Hepatocyte (in vitro differentiated cells): ENCODE measurements around the gene FIBP. TPM values are rescaled to one million over a fixed set of nuclear protein-coding genes. Genes with fewer than 3 reads are reported as not detected.

Experiments
- DNase-seq: peaks from one replicate; pipeline ENCODE4 v3.0.0-alpha.2; 2016; ENCODE audit warnings: low spot score
- H2AFZ ChIP-seq: fragments of 200-600 bp; sonication (generic); 2 replicates; pipeline ENCODE4 v1.6.0; 2016; ENCODE audit warnings: antibody characterized with exemption, mild to moderate bottlenecking
- H3K27ac ChIP-seq: fragments of 200-600 bp; sonication (generic); 2 replicates; pipeline ENCODE4 v1.5.1; 2016; ENCODE audit warnings: mild to moderate bottlenecking
- H3K27me3 ChIP-seq: fragments of 200-600 bp; sonication (generic); 2 replicates; pipeline ENCODE4 v1.6.1; 2016
- H3K36me3 ChIP-seq: fragments of 200-600 bp; sonication (generic); replicated peaks from 2 replicates; pipeline ENCODE4 v1.5.1; 2016; ENCODE audit warnings: low read depth; ENCODE audit not compliant: insufficient read depth
- H3K4me1 ChIP-seq: fragments of 200-600 bp; sonication (generic); 2 replicates; pipeline ENCODE4 v1.5.1; 2016; ENCODE audit warnings: mild to moderate bottlenecking, moderate library complexity; ENCODE audit not compliant: insufficient read depth
- H3K4me2 ChIP-seq: fragments of 200-600 bp; sonication (generic); 2 replicates; pipeline ENCODE4 v1.6.0; 2016
- H3K4me3 ChIP-seq: fragments of 200-600 bp; sonication (generic); 2 replicates; pipeline ENCODE4 v1.5.1; 2016; ENCODE audit warnings: mild to moderate bottlenecking
- H3K79me2 ChIP-seq: fragments of 200-600 bp; sonication (generic); 2 replicates; pipeline ENCODE4 v1.6.0; 2017; ENCODE audit warnings: mild to moderate bottlenecking
- H3K9me2 ChIP-seq: fragments of 200-600 bp; sonication (generic); replicated peaks from 2 replicates; pipeline ENCODE4 v1.6.0; 2017; ENCODE audit warnings: mild to moderate bottlenecking; ENCODE audit not compliant: insufficient read depth
- H3K9me3 ChIP-seq: fragments of 200-600 bp; sonication (generic); 2 replicates; pipeline ENCODE4 v1.5.1; 2016; ENCODE audit warnings: low read depth, mild to moderate bottlenecking
- H4K20me1 ChIP-seq: fragments of 200-600 bp; sonication (generic); 2 replicates; pipeline ENCODE4 v1.6.0; 2016; ENCODE audit warnings: mild to moderate bottlenecking; ENCODE audit not compliant: insufficient read depth, poor library complexity, severe bottlenecking
- EZH2 ChIP-seq: fragments of 200-600 bp; sonication (generic); IDR thresholded peaks from 2 replicates; pipeline ENCODE4 v1.6.1; 2016; ENCODE audit warnings: antibody characterized with exemption, mild to moderate bottlenecking, borderline replicate concordance
- EZH2phosphoT487 ChIP-seq: fragments of 200-600 bp; sonication (generic); IDR thresholded peaks from one replicate; pipeline ENCODE4 v1.6.1; 2018; ENCODE audit warnings: antibody characterized with exemption, mild to moderate bottlenecking, low read depth, moderate library complexity; ENCODE audit not compliant: unreplicated experiment, severe bottlenecking
- WGBS: methylation state at CpG from one replicate; pipeline ENCODE4 v1.1.6; 2016; ENCODE audit warnings: low lambda C conversion rate; ENCODE audit errors: missing lambda C conversion rate; 5-methylcytosine and 5-hydroxymethylcytosine counted together
- polyA plus RNA-seq: library from polyadenylated mRNA; unstranded; fragments of >200 nt; fragmentation: Nextera tagmentation; extraction: Ambion mirVana; gene quantifications from 2 replicates; pipeline ENCODE4 v1.2.1, GENCODE V29; 2016
- total RNA-seq: library from RNA; depleted of rRNA; stranded (reverse); fragments of >200 nt; gene quantifications from 2 replicates; pipeline ENCODE4 v1.2.3, GENCODE V29; 2014
- TF ChIP-seq, protein P1 (sequence below): fragments of 200-600 bp; sonication (generic); IDR thresholded peaks from 2 replicates; pipeline ENCODE4 v1.5.1; 2016; ENCODE audit warnings: antibody characterized with exemption, mild to moderate bottlenecking; ENCODE audit not compliant: poor library complexity

The FIBP gene
- total and polyA plus RNA-seq, 2 experiments from 2014 or later, result 74.9 to 93.6 TPM

DNA sequence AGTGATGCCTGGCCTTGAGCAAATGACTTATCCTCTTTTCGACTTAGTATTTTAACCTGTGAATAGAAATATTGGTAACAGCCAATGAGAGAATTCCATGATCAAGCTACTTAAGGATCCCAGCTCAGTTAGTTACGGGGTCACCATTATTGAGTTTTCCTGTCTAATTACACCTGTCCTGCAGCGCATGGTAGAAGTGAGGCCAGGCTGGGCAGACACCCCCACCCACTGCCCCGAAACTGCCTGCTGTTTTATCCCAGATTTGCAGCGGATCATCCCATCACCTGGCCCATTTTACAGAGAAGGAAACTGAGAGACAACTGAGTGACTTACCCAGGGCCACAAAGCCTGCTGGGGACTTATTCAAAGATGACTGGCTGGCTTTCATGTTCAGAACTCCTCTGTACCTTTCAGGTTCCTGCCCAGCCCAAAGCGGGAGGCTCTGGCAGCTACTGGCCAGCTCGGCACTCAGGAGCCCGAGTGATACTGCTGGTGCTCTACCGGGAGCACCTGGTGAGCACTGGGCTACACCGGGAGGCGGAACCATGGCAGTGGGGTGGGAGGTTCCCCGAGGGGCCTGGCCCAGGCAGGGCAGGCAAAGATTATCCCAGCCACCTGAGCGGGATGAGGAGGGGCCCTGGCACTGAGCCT, 26.6 kb downstream of the FIBP start:
- Histone ChIP-seq H3K9me2 (no peaks in the 10 kb centered on the region), H3K27me3 (no peaks in the 10 kb centered on the region), H3K4me2 (peak overlapping the region; percentile 90), H2AFZ (no peak overlapping the region), H3K79me2 (peaks cover 31% of the 10 kb centered on the region), H4K20me1 (peaks cover 9% of the 10 kb centered on the region), H3K4me1 (peaks cover 9% of the 10 kb centered on the region), H3K4me3 (peak overlapping the region; percentile 96), H3K9me3 (no peaks in the 10 kb centered on the region), H3K36me3 (no peaks in the 10 kb centered on the region), H3K27ac (peak overlapping the region; percentile 97)
- TF ChIP-seq, protein P1, sequence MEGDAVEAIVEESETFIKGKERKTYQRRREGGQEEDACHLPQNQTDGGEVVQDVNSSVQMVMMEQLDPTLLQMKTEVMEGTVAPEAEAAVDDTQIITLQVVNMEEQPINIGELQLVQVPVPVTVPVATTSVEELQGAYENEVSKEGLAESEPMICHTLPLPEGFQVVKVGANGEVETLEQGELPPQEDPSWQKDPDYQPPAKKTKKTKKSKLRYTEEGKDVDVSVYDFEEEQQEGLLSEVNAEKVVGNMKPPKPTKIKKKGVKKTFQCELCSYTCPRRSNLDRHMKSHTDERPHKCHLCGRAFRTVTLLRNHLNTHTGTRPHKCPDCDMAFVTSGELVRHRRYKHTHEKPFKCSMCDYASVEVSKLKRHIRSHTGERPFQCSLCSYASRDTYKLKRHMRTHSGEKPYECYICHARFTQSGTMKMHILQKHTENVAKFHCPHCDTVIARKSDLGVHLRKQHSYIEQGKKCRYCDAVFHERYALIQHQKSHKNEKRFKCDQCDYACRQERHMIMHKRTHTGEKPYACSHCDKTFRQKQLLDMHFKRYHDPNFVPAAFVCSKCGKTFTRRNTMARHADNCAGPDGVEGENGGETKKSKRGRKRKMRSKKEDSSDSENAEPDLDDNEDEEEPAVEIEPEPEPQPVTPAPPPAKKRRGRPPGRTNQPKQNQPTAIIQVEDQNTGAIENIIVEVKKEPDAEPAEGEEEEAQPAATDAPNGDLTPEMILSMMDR, result no peak
- TF ChIP-seq EZH2phosphoT487 (no peak), EZH2 (no peak)
- 91% methylated on average over 13 of the region's 13 CpGs for WGBS
- DNase-seq, result no peak

DNA sequence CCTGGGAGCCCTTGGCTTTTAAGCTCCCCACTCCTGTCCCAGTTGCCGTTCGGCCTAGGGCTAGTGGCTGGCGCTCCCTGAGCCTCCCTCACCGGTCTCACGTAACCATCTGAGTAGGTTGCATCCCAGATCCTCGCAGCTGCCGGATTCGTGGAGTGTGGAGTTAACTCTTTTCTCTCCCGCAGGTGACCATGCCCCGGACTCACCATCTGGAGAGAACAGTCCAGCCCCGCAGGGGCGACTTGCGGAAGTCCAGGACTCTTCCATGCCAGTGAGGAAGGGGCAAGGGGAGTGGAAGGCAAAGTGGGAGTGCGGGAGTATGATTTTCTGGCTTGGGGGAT, 27.1 kb downstream of the FIBP start:
- WGBS, result 9% methylated on average over 14 of the region's 14 CpGs
- H2AFZ ChIP-seq, result peak overlapping the region; percentile 2
- TF ChIP-seq EZH2, result no peak
- no peak for TF ChIP-seq EZH2phosphoT487
- TF ChIP-seq, protein P1, result no peak

DNA sequence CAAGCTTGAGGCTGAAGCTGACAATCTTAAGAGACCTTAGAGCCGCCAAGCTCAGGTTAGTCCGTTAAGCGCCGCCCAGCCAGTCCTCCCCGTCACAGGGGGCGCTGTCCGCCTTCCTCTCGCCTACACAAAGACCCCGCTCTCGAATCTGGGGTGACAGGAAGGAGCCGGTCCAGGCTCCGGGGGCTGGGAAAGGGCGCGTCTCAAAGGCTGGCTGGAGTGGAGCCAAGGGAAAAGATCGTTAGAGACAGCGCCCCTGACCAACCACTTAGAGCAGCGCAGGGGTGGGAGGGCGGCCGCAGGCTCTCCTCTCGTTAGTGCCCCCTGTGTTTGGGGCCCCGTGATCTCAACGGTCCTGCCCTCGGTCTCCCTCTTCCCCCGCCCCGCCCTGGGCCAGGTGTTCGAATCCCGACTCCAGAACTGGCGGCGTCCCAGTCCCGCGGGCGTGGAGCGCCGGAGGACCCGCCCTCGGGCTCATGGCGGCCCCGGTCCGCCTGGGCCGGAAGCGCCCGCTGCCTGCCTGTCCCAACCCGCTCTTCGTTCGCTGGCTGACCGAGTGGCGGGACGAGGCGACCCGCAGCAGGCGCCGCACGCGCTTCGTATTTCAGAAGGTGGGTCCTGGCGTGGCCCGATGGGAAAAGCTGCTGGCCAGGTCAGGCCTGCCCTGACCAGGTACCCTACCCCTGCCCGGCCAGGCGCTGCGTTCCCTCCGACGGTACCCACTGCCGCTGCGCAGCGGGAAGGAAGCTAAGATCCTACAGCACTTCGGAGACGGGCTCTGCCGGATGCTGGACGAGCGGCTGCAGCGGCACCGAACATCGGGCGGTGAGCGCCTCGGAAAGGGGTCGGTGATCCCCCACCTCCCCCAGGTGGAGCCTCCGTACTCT, 27.8 kb downstream of the FIBP start, which contains the start of gene MUS81:
MUS81 (plus strand) TSS at position 156 of the 887 bp plus-strand sequence; CDS start at position 477, 321 bp downstream.
- no peaks in the 10 kb centered on the region for H3K27me3 ChIP-seq
- H3K4me3 ChIP-seq, result peak within 1 kb of the TSS; percentile 96
- peak within 1 kb of the TSS; percentile 97 for H3K27ac ChIP-seq
- peak; percentile 99 for DNase-seq
- H2AFZ ChIP-seq, result peak within 1 kb of the TSS; percentile 34
- TF ChIP-seq, protein P1, result peak; percentile 94
- TF ChIP-seq EZH2phosphoT487 (no peak), EZH2 (no peak)
- peaks cover 42% of the 10 kb centered on the region for H3K79me2 ChIP-seq
- H3K36me3 ChIP-seq, result no peaks in the 10 kb centered on the region
- no peaks in the 10 kb centered on the region for H3K9me3 ChIP-seq
- peaks cover 20% of the 10 kb centered on the region for H4K20me1 ChIP-seq
- H3K4me2 ChIP-seq, result peak within 1 kb of the TSS; percentile 90
- 2% methylated on average over 59 of the region's 78 CpGs for WGBS
- H3K4me1 ChIP-seq, result peaks cover 14% of the 10 kb centered on the region
- H3K9me2 ChIP-seq, result no peaks in the 10 kb centered on the region

More for the DNA sequence above, 27.1 kb downstream of the FIBP start:
- peaks cover 12% of the 10 kb centered on the region for H3K4me1 ChIP-seq
- H3K36me3 ChIP-seq, result no peaks in the 10 kb centered on the region
- peak overlapping the region; percentile 97 for H3K27ac ChIP-seq
- H3K27me3 ChIP-seq, result no peaks in the 10 kb centered on the region
- peaks cover 36% of the 10 kb centered on the region for H3K79me2 ChIP-seq
- H3K4me2 ChIP-seq, result peak overlapping the region; percentile 90
- peak overlapping the region; percentile 96 for H3K4me3 ChIP-seq
- DNase-seq, result no peak
- H4K20me1 ChIP-seq, result peaks cover 14% of the 10 kb centered on the region
- no peaks in the 10 kb centered on the region for H3K9me3 ChIP-seq
- H3K9me2 ChIP-seq, result no peaks in the 10 kb centered on the region
